Skin of body (tissue), 1 donor: ENCODE results near the gene BOLA3. TPM values are rescaled to one million over a fixed set of nuclear protein-coding genes. Genes with fewer than 3 reads are reported as not detected.

ENCODE experiments used
- total RNA-seq: library from RNA; depleted of rRNA; stranded (reverse); fragments of >200 nt; gene quantifications from one replicate; pipeline ENCODE4 v1.2.3, GENCODE V29; 2014

Gene BOLA3
- total RNA-seq, 1 donor from 2014 or later: 15.6 TPM

Other genes starting within 250 kb of the BOLA3 start
- gene DGUOK, start 221.0 kb downstream of the BOLA3 start, total RNA-seq: 25.5 TPM
- gene TET3, start 163.0 kb downstream of the BOLA3 start, total RNA-seq: 15.9 TPM
- gene MOB1A, start 31.0 kb upstream of the BOLA3 start, total RNA-seq: 71.2 TPM
- 28.8 TPM for gene MTHFD2, start 50.7 kb upstream of the BOLA3 start, total RNA-seq
- 2.1 TPM for gene SLC4A5, start 195.5 kb upstream of the BOLA3 start, total RNA-seq
- 59.2 TPM for gene DCTN1, start 232.4 kb upstream of the BOLA3 start, total RNA-seq